HG03378 (cell line): ENCODE results near the gene HEPN1.

Source experiments
- ATAC-seq: cut with Tn5 transposase; IDR thresholded peaks from one replicate; pipeline ENCODE4 v1.9.1; 2021; ENCODE audit warnings: mild to moderate bottlenecking, moderate library complexity; ENCODE audit not compliant: unreplicated experiment

The HEPN1 gene

GRCh38 chr11:124899383-124900145, 19.5 kb upstream of the HEPN1 start:
- ATAC-seq = no peak

GRCh38 chr11:124900464-124900863, 18.6 kb upstream of the HEPN1 start:
- no peak for ATAC-seq

GRCh38 chr11:124902616-124903015, 16.4 kb upstream of the HEPN1 start:
- ATAC-seq = no peak

- no peak for ATAC-seq
Observed at GRCh38 chr11:124915541-124916369, 3.3 kb upstream of the HEPN1 start.

- ATAC-seq = no peak
Observed at GRCh38 chr11:124916370-124916710, 2.7 kb upstream of the HEPN1 start.

- ATAC-seq = no peak
Observed at GRCh38 chr11:124917115-124917637, 1.9 kb upstream of the HEPN1 start.

GRCh38 chr11:124919898-124920297, 848 bp downstream of the HEPN1 start:
- no peak for ATAC-seq

- no peak for ATAC-seq
Observed at GRCh38 chr11:124920356-124920755, 1.3 kb downstream of the HEPN1 start.

- peak; percentile 67 for ATAC-seq
Observed at GRCh38 chr11:124920870-124921609, 2.0 kb downstream of the HEPN1 start.

- no peak for ATAC-seq
Observed at GRCh38 chr11:124922831-124923230, 3.8 kb downstream of the HEPN1 start.

GRCh38 chr11:124923296-124923695, 4.2 kb downstream of the HEPN1 start:
- no peak for ATAC-seq

GRCh38 chr11:124928942-124929665, 10.1 kb downstream of the HEPN1 start:
- no peak for ATAC-seq

- peak; percentile 89 for ATAC-seq
Observed at GRCh38 chr11:124930799-124931198, 11.7 kb downstream of the HEPN1 start.

GRCh38 chr11:124934862-124935547, 16.0 kb downstream of the HEPN1 start:
- ATAC-seq = no peak

- no peak for ATAC-seq
Observed at GRCh38 chr11:124935548-124936514, 16.8 kb downstream of the HEPN1 start, which contains the start of gene HEPACAM. TSS of gene HEPACAM (minus strand) at chr11:124936047. CDS start at chr11:124936006, 41 bp downstream.

GRCh38 chr11:124937336-124937935, 18.4 kb downstream of the HEPN1 start:
- no peak for ATAC-seq

- no peak for ATAC-seq
Observed at GRCh38 chr11:124938206-124938765, 19.2 kb downstream of the HEPN1 start.

GRCh38 chr11:124938970-124939369, 19.9 kb downstream of the HEPN1 start:
- no peak for ATAC-seq
